ENCODE measurements around the gene ZFPM1.

Gene ZFPM1

DNA sequence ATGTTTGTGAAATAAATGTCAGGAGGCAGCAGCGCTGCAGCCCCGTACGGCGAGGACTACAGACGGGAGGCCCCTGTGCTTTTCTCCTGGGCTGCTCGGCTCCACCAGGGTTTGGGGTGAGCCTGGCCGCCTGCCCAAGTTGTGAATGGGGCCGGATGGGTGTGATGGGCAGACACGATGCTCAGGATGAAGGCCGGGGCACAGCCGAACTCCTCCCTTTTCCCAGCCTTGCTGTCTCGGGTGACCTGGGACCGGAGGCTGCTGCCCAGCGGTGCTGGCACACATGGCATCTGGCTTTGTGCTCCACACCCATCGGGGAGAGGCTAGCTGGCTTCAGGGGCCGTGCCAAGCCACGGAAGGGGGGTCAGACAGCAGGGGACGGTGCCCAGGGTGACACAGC lies 34.2 kb upstream of the ZFPM1 start:
- DNase-seq, result no peak

DNA sequence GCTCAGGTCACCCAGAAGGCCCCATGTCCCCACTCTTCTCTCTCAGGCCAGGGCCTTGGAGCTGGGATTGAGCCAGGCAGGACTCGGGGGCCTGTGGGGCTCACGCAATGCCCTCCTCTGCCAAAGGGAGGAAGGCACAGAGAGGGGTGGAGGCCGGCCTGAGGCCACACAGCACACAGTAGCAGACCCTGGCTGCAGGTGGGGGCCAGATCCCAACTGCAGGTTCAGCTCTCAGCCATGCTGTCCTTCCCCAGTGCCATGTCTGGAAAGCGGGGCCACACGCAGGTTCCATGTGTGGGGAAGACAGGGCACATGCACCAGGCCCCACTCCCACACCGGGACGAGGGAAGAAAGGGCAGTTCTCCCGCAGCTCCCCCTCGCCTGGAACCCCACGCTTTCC lies 33.3 kb upstream of the ZFPM1 start:
- DNase-seq, result no peak

GRCh38 chr16:88420496-88420895 lies 32.6 kb upstream of the ZFPM1 start:
- no peak for DNase-seq

DNA sequence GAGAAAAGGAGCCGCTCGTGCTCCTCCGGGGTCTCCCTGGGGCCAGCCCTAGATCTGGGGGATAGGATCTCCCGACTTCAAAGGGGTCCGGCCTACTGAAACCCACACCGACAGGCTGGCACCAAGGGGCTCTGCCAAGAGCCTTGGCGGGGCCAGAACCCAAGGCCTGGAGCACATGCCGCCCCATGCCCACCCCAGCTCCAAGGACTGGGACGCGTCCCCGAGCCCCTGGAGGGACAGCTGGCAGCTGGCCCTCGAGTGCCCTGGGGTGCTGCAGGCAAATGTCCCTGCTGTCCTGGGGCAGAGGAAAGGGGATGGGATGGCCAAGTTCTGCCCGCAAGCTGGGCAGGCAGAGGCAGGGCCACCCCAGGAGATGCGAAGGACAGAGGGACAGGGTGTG lies 31.8 kb upstream of the ZFPM1 start:
- no peak for DNase-seq

DNA sequence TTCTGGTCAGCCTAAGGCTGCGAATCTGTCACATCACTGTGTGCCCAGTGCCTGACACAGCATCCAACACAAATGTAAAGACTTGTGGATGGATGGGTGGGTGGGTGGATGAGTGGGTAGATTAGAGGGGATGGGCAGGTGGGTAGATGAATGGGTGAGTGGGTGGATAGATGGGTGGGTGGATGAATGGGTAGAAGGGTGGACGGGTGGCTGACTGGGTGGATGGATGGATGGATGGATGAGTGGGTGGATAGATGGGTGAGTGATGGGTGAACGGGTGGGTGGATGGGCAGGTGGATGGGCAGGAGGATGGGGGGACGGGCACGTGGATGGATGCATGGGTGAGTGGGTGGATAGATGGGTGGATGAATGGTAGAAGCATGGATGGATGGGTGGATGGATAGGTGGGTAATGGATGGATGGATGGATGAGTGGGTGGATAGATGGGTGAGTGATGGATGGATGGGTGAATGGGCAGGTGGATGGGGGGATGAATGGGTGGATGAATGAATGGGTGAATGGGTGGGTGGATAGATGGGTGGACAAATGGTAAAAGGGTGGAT lies 31.1 kb upstream of the ZFPM1 start:
- DNase-seq, result no peak

DNA sequence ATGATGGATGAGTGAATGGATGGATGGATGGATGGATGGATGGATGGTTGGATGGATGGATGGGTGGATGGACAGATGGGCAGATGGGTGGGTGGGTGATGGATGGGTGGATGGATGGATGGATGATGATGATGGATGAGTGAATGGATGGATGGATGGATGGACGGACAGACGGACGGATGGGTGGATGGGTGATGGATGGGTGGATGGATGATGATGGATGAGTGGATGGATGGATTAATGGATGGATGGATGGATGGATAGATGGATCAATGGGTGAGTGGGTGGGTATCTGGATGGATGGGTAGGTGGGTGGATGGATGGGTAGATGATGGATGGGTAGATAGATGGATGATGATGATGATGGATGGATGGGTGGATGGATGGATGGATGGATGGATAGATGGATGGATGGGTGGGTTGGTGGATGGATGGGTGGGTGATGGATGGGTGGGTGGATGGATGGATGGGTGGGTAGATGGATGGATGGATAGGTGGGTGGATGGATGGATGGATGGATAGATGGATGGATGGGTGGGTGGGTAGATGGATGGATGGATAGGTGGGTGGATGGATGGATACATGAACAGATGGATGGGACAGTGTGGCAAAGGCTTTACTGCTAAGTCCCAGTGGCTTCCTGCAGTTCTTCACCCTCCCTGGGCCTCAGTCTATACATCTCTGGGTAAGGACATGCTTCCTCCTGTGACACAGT lies 30.2 kb upstream of the ZFPM1 start:
- DNase-seq, result no peak

- DNase-seq, result no peak
Observed at GRCh38 chr16:88423448-88423850, 29.6 kb upstream of the ZFPM1 start.

- DNase-seq, result no peak
Observed at GRCh38 chr16:88424587-88425235, 28.4 kb upstream of the ZFPM1 start.

DNA sequence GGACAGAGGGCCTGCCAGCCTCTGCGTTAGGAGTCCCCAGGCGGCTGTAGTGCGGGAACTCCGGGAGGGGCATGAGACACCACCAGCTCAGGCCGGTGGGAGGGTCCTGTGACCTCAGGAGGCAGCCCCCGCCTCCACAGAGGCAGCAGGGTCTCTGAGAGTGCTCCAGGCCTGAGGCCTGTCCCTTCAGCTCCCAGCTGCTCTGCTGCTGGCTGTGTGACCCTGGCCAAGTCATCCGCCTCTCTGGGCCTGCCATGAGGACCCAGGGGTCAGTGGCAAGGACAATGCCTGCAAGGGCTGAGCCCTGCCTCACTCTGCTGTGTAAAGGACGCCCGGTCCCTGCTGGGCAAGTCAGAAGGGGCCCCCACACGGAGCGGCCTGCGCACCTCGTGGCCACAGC lies 27.1 kb upstream of the ZFPM1 start:
- no peak for DNase-seq

DNA sequence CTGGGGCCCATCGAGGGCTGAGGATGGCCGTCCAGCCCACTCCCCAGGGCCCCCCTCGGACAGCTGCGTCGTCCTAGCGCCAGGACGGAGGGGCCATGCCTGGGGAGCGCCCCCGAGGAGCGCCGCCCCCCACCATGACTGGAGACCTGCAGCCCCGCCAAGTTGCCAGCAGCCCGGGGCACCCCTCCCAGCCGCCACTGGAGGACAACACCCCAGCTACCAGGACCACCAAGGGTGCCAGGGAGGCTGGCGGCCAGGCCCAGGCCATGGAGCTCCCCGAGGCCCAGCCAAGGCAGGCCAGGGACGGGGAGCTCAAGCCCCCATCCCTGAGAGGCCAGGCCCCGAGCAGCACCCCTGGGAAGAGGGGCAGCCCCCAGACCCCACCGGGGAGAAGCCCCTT lies 25.7 kb upstream of the ZFPM1 start:
- no peak for DNase-seq

DNA sequence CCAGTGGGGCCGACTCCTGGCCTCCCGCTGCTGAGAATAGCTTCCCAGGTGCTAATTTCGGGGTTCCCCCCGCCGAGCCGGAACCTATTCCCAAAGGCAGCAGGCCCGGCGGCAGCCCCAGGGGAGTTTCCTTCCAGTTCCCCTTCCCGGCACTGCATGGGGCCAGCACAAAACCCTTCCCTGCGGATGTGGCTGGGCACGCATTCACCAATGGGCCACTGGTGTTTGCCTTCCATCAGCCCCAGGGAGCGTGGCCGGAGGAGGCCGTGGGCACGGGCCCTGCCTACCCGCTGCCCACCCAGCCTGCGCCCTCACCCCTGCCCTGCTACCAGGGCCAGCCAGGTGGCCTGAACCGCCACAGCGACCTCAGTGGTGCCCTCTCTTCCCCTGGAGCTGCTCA lies 24.9 kb upstream of the ZFPM1 start:
- DNase-seq, result no peak

GRCh38 chr16:88428616-88429386 lies 24.3 kb upstream of the ZFPM1 start:
- DNase-seq, result no peak

DNA sequence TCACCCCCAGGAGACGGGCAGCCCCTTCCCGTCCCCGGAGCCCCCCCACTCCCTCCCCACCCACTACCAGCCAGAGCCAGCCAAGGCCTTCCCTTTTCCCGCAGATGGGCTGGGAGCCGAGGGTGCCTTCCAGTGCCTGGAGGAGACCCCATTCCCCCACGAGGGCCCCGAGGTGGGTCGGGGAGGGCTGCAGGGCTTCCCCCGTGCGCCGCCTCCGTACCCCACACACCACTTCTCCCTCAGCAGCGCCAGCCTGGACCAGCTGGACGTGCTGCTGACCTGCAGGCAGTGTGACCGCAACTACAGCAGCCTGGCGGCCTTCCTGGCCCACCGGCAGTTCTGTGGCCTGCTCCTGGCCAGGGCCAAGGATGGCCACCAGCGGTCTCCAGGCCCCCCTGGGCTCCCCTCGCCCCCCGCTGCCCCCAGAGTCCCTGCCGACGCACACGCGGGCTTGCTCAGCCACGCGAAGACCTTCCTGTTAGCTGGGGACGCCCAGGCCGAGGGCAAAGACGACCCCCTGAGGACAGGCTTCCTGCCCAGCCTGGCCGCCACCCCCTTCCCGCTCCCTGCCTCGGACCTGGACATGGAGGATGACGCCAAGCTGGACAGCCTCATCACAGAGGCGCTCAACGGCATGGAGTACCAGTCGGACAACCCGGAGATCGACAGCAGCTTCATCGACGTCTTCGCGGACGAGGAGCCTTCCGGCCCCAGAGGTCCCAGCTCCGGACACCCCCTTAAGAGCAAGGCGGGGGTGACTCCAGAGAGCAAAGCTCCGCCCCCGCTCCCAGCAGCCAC lies 23.5 kb upstream of the ZFPM1 start:
- no peak for DNase-seq

DNA sequence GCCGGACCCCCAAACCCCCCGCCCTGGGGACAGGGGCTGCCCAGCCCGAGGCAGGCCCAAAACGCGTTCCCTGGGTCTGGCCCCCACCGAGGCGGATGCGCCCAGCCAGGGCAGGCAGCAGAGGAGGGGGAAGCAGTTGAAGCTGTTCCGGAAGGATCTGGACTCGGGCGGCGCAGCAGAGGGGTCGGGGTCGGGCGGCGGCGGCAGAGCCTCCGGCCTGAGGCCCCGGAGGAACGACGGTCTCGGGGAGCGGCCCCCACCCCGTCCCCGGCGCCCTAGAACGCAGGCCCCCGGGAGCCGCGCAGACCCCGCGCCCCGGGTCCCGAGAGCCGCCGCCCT lies 22.9 kb upstream of the ZFPM1 start:
- no peak for DNase-seq

GRCh38 chr16:88430524-88431446 lies 22.3 kb upstream of the ZFPM1 start:
- DNase-seq, result peak; percentile 61

DNA sequence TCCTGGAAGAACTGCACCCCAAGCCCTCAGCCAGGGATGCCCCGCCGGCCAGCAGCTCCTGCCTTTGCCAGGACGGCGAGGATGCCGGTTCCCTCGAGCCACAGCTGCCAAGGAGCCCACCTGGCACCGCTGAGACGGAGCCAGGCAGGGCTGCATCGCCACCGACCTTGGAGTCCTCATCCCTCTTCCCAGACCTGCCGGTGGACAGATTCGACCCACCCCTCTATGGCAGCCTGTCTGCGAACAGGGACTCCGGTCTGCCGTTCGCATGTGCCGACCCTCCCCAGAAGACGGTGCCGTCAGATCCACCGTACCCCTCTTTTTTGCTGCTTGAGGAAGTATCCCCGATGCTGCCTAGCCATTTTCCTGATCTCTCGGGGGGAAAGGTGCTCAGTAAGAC lies 21.4 kb upstream of the ZFPM1 start:
- DNase-seq, result no peak

GRCh38 chr16:88432174-88432573 lies 20.9 kb upstream of the ZFPM1 start:
- no peak for DNase-seq

- no peak for DNase-seq
Observed at GRCh38 chr16:88432753-88433152, 20.3 kb upstream of the ZFPM1 start.

- no peak for DNase-seq
Observed at GRCh38 chr16:88433632-88434352, 19.3 kb upstream of the ZFPM1 start.

GRCh38 chr16:88434353-88434690 lies 18.8 kb upstream of the ZFPM1 start:
- no peak for DNase-seq

DNA sequence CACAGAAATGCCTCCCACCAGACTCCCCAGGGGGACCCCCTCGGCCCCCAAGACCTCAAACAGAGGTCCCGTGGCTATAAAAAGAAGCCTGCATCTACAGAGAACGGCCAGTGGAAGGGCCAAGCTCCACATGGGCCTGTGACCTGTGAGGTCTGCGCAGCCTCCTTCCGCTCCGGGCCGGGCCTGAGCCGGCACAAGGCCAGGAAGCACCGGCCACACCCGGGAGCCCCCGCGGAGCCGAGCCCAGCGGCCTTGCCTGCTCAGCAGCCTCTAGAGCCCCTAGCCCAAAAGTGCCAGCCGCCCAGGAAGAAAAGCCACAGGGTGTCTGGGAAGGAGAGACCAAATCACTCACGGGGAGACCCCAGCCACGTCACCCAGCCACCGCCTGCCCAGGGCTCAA lies 18.3 kb upstream of the ZFPM1 start:
- DNase-seq, result no peak

All from OCI-M1 (cell line).